ENCODE results near the gene F5. TPM values are rescaled to one million over a fixed set of nuclear protein-coding genes. Genes with fewer than 3 reads are reported as not detected.
A peak's percentile ranks its signal among the peaks of the same experiment; 100 is the strongest.

F5 gene
- total and polyA plus RNA-seq, 2 of the 13 experiments (the other 11 are each of a cell fraction or from before 2014, with no cell fraction given), result 38.3 to 64.0 TPM

GRCh38 chr1:169586395-169587255 is at the start of gene F5 (continued):
- TF ChIP-seq ZNF589 (CRISPR knock-in tag; conservative IDR thresholded peaks at IDR 0.05) (peak; percentile 74), CCDC6 (CRISPR knock-in tag; IDR thresholded peaks at IDR 0.05) (no peak), ZMYM2 (CRISPR knock-in tag; IDR thresholded peaks at IDR 0.05) (no peak), MXD3 (CRISPR knock-in tag; IDR thresholded peaks at IDR 0.05) (peak; percentile 71), ZNF317 (CRISPR knock-in tag; IDR thresholded peaks at IDR 0.05) (0 out of 2 replicates have a peak, but pooled peaks have one; percentile 71), YY1 (IDR thresholded peaks at IDR 0.05; ENCODE audit: insufficient read depth, insufficient replicate concordance, low read depth, low read length) (peak; percentile 40), ZNF724P (CRISPR knock-in tag; IDR thresholded peaks at IDR 0.05; ENCODE audit: borderline replicate concordance) (no peak), PRDM15 (CRISPR knock-in tag; IDR thresholded peaks at IDR 0.05) (peak; percentile 62), NFKBIZ (CRISPR knock-in tag; IDR thresholded peaks at IDR 0.05) (0 out of 2 replicates have a peak, but pooled peaks have one; percentile 28), ZNF10 (CRISPR knock-in tag; IDR thresholded peaks at IDR 0.05; ENCODE audit: borderline replicate concordance, low read depth) (no peak), MIER3 (CRISPR knock-in tag; IDR thresholded peaks at IDR 0.05; ENCODE audit: borderline replicate concordance) (peak; percentile 74), AGO2 (optimal IDR thresholded peaks at IDR 0.05; ENCODE audit: low read depth, low read length) (peak; percentile 85), ZNF558 (CRISPR knock-in tag; IDR thresholded peaks at IDR 0.05; ENCODE audit: borderline replicate concordance) (no peak), MAFF (IDR thresholded peaks at IDR 0.05; ENCODE audit: low read depth, low read length) (no peak), FOXM1 (CRISPR knock-in tag; IDR thresholded peaks at IDR 0.05) (no peak), REL (CRISPR knock-in tag; conservative IDR thresholded peaks at IDR 0.05) (no peak), ZNF747 (CRISPR knock-in tag; IDR thresholded peaks at IDR 0.05; ENCODE audit: borderline replicate concordance) (peak; percentile 41; the same call in 1 of the 2 replicates), HNRNPL (IDR thresholded peaks at IDR 0.05; ENCODE audit: low read depth, low read length) (peak; percentile 97)

All from HepG2 (cell line).